ENCODE data around the gene TBC1D7. TPM values are rescaled to one million over a fixed set of nuclear protein-coding genes. Genes with fewer than 3 reads are reported as not detected.
A peak's percentile ranks its signal among the peaks of the same experiment; 100 is the strongest.

Gene TBC1D7
- polyA plus RNA-seq (2013, experiment 1 of 2) = 33.1 TPM
- polyA plus RNA-seq (2013, experiment 2 of 2) = 38.4 TPM

DNA sequence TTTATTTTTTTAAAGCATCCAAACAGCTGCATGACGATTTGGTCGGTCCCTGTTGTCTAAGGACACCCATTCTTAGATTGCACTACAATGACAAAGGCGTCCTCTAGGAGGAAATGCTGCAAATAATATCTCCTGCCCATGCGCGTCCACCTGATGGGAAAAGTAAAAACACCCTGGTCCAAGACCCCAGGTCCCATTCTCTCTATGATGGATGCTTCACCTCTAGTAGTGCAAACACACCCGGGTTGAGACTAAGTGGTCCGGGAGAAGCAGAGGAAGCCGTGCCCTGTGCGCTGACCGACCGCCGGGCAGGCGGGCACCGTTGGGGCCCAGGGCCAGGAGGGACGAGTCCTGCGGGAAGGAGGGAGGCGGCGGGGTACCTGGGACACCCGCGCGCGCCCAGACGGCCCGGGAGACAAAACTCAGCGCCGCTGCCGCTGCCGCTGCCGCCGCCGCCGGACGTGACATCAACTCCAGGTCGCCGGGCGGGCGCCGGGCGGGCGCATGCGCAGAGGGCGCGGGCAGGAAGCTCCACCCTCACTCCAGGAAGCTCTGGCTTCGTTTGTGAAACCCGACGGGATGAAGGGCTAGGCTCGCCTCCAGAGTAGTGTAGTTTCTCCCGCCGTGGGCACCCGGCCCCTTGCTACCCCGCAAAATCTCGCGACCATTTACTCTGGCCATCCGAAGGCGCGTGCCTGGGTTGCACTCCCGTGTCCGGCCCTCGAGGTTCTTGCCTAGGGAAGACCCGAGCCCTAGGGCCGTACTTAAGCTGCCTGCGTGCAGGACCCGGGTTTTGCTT lies at the start of gene TBC1D7:
TBC1D7 (minus strand) TSS at position 462 of the 799 bp plus-strand sequence. CDS start 1,639 bp downstream, outside the sequence.
- Histone ChIP-seq H3K36me3 (ENCODE audit: insufficient read depth, low read length) (peaks cover 31% of the 10 kb centered on the region), H3K27ac (ENCODE audit: low read depth, low read length) (peak within 1 kb of the TSS; percentile 88), H3K4me3 (ENCODE audit: low read length) (peak within 1 kb of the TSS; percentile 73), H3K4me1 (ENCODE audit: insufficient read depth, low read length) (peaks cover 6% of the 10 kb centered on the region), H3K9me3 (ENCODE audit: insufficient read depth, low read depth, low read length) (no peaks in the 10 kb centered on the region), H3K27me3 (ENCODE audit: insufficient read depth, low read length) (no peaks in the 10 kb centered on the region), H3K9ac (ENCODE audit: low read depth, low read length) (peak within 1 kb of the TSS; percentile 87)
- WGBS = under 1% methylated on average over 63 of the region's 63 CpGs

DNA sequence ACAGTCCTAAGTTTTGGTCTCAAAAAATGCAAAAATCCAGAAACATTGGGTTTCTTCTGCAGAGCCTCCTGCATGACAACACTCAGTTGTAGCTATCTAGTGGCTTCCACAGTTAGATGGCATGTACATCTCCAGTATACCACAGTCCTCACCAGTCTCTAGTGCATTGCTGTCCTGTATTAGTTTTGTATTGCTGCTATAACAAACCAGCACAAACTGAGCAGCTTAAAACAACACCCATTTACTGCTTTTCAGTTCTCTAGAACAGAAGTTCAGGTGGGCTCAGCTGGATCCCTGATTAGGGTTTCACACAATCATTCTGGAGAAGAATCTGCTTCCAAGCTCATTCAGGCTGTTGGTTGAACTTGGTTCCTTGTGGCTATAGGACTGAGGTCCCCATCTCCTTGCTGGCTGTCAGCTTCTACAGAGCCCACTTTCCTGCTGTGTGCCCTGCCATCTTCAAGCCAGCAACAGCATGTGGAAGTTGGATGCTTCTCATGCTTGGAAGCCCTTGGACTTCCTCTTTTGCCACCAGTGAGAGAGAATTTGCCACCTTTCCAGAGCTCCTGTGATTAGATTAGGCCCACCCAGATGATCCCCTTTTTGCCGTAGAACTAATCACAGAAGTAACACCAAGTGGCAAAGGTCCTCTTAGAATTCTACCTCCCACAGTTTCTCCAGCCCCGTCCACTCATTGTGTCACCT lies 48.9 kb upstream of the TBC1D7 start:
- 83% methylated on average over 2 of the region's 2 CpGs for WGBS
- H3K27ac ChIP-seq (ENCODE audit: low read depth, low read length) = no peak overlapping the region
- no peak overlapping the region for H3K9ac ChIP-seq (ENCODE audit: low read depth, low read length)
- no peaks in the 10 kb centered on the region for H3K27me3 ChIP-seq (ENCODE audit: insufficient read depth, low read length)
- H3K4me3 ChIP-seq (ENCODE audit: low read length) = no peak overlapping the region
- peaks cover 4% of the 10 kb centered on the region; the same call in 1 of the 2 replicates for H3K4me1 ChIP-seq (ENCODE audit: insufficient read depth, low read length)
- no peaks in the 10 kb centered on the region for H3K36me3 ChIP-seq (ENCODE audit: insufficient read depth, low read length)
- H3K9me3 ChIP-seq (ENCODE audit: insufficient read depth, low read depth, low read length) = no peaks in the 10 kb centered on the region

DNA sequence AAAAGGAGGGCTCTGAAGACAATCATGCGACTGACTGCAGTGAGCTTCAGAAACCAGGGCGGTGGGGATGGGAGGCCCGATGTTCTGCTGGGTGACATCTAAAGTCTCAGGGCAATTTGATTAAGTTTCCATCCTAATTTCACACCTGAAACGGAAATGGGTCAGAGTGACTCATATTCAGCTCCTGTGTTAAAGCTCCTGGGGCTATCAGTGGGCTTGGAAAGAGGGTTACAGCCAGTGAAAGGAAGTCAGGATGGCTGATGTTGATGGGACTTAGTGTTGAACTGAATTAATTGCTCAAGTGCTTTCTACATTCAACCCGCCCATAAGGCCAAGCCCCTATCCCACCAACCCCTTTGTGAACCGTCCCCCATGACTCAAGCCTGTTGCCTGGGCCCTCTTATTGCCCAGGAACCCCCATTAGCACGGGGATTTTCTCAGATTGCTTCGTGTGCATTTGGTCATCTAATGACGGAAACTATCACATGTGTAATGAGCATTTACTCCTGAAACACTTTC lies 47.1 kb upstream of the TBC1D7 start:
- WGBS = 91% methylated on average over 9 of the region's 9 CpGs
- H3K9me3 ChIP-seq (ENCODE audit: insufficient read depth, low read depth, low read length) = no peaks in the 10 kb centered on the region
- H3K27ac ChIP-seq (ENCODE audit: low read depth, low read length) = no peak overlapping the region
- no peak overlapping the region for H3K9ac ChIP-seq (ENCODE audit: low read depth, low read length)
- H3K27me3 ChIP-seq (ENCODE audit: insufficient read depth, low read length) = no peaks in the 10 kb centered on the region
- H3K4me1 ChIP-seq (ENCODE audit: insufficient read depth, low read length) = peaks cover 4% of the 10 kb centered on the region; the same call in 1 of the 2 replicates
- H3K4me3 ChIP-seq (ENCODE audit: low read length) = no peak overlapping the region
- H3K36me3 ChIP-seq (ENCODE audit: insufficient read depth, low read length) = no peaks in the 10 kb centered on the region

DNA sequence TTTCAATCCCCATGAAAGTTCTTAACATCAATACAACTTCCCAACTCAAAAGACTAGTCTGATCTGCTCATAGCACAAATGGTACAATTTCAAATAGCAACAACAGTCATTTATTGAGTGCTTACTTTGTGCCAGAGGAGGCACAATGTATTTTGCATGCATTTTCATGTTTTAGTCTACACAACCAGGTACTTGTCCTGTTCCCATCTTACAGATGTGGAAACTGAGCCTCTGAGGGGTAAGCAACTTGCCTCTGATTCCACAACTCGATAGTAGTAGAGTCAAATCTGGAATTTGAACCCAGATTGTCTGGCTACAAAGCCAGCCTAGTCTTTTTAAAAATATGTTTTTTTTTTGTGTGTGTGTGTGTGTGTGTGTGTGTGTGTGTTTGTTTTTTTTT lies 45.6 kb upstream of the TBC1D7 start:
- H3K4me3 ChIP-seq (ENCODE audit: low read length) = no peak overlapping the region
- H3K36me3 ChIP-seq (ENCODE audit: insufficient read depth, low read length) = no peaks in the 10 kb centered on the region
- H3K9me3 ChIP-seq (ENCODE audit: insufficient read depth, low read depth, low read length) = no peaks in the 10 kb centered on the region
- 100% methylated on average over 1 of the region's 1 CpG for WGBS
- H3K27ac ChIP-seq (ENCODE audit: low read depth, low read length) = no peak overlapping the region
- H3K9ac ChIP-seq (ENCODE audit: low read depth, low read length) = no peak overlapping the region
- peaks cover 4% of the 10 kb centered on the region; the same call in 1 of the 2 replicates for H3K4me1 ChIP-seq (ENCODE audit: insufficient read depth, low read length)
- no peaks in the 10 kb centered on the region for H3K27me3 ChIP-seq (ENCODE audit: insufficient read depth, low read length)

DNA sequence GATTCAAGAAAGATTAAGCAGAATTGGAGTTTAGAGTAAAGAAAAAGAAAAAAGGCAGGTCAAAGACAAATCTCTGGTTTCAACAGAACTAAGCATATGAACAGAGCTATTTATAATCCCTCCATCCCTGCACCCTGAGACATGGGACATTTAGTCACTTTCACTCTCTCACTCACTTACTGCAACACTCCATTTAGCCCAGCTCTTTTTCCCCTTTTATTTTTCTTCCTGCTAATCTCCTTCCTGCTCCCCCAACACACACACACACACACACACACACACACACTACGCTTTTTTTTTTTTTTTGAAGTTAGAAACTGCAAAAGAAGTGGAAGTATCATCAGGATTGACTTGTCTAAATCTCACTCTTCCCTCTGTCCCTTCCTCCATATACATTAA lies 45.1 kb upstream of the TBC1D7 start:
- Histone ChIP-seq H3K27me3 (ENCODE audit: insufficient read depth, low read length) (no peaks in the 10 kb centered on the region), H3K36me3 (ENCODE audit: insufficient read depth, low read length) (no peaks in the 10 kb centered on the region), H3K9me3 (ENCODE audit: insufficient read depth, low read depth, low read length) (no peaks in the 10 kb centered on the region), H3K9ac (ENCODE audit: low read depth, low read length) (no peak overlapping the region), H3K4me3 (ENCODE audit: low read length) (no peak overlapping the region), H3K4me1 (ENCODE audit: insufficient read depth, low read length) (peaks cover 4% of the 10 kb centered on the region; the same call in 1 of the 2 replicates), H3K27ac (ENCODE audit: low read depth, low read length) (no peak overlapping the region)
- 86% methylated on average over 1 of the region's 1 CpG for WGBS

DNA sequence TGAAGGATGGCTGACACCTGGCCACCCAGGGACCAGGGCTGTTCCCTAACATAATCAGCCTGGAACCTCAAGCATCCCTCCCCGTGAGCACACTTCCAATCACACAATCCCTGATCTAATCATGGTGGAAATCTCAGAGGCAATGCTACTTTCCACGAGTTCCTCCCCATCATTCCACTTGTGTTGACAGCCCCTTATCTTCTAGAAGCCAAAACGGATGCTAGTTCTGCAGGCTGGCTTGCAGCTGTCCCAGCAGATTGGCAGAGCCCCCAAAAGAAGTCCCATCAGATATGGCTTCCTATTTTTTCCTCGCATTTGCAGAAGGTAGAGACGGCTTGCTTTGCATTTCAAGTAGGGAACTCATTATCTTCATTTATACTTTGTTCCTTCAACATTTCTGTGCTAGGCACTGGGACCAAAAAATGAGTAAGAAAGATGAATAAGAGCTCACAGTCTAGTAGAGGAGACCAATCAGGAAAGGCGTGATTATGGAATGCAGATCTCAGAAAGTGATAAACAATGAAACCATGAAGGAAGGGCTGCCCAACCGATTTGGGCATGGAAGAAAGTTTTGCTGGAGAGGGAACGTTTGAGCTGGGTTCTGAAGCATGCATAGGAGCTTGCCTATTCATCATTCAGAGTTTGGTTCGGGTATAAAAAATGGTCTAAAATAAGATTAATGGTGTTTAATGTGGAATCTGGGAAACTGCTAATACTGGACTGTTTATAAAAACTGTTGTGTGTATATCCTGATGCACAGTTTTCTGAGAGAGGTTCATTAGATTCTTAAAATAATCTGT lies 44.6 kb upstream of the TBC1D7 start:
- WGBS = 78% methylated on average over 9 of the region's 9 CpGs
- H3K9me3 ChIP-seq (ENCODE audit: insufficient read depth, low read depth, low read length) = no peaks in the 10 kb centered on the region

DNA sequence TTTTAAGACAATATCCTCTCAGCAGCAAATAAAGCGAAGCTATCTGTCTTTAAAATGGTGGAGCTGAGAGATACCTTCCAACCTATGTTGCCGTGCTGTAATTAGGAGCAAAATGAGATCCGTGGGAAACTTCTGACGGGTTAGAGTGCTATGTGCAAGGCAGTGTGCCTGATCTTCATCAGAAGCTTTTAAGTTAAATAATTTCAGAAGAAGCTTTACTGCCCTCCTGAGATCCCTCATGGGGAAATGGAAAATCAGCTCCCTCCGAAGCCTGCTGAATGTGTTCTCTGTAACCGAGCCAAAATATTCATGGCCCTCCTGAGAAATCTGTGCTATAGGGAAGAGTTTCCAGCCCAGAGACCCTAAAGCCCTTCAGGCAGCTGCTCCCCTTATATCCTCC lies 43.7 kb upstream of the TBC1D7 start:
- H3K27me3 ChIP-seq (ENCODE audit: insufficient read depth, low read length) = no peaks in the 10 kb centered on the region
- no peak overlapping the region for H3K4me3 ChIP-seq (ENCODE audit: low read length)
- H3K9ac ChIP-seq (ENCODE audit: low read depth, low read length) = no peak overlapping the region
- 87% methylated on average over 6 of the region's 6 CpGs for WGBS
- H3K27ac ChIP-seq (ENCODE audit: low read depth, low read length) = no peak overlapping the region
- H3K36me3 ChIP-seq (ENCODE audit: insufficient read depth, low read length) = no peaks in the 10 kb centered on the region
- H3K9me3 ChIP-seq (ENCODE audit: insufficient read depth, low read depth, low read length) = no peaks in the 10 kb centered on the region
- H3K4me1 ChIP-seq (ENCODE audit: insufficient read depth, low read length) = peaks cover 17% of the 10 kb centered on the region

More for the DNA sequence above, 44.6 kb upstream of the TBC1D7 start:
- no peaks in the 10 kb centered on the region for H3K36me3 ChIP-seq (ENCODE audit: insufficient read depth, low read length)
- no peak overlapping the region for H3K4me3 ChIP-seq (ENCODE audit: low read length)
- no peaks in the 10 kb centered on the region for H3K27me3 ChIP-seq (ENCODE audit: insufficient read depth, low read length)
- no peak overlapping the region for H3K27ac ChIP-seq (ENCODE audit: low read depth, low read length)
- H3K9ac ChIP-seq (ENCODE audit: low read depth, low read length) = no peak overlapping the region
- H3K4me1 ChIP-seq (ENCODE audit: insufficient read depth, low read length) = peaks cover 9% of the 10 kb centered on the region

DNA sequence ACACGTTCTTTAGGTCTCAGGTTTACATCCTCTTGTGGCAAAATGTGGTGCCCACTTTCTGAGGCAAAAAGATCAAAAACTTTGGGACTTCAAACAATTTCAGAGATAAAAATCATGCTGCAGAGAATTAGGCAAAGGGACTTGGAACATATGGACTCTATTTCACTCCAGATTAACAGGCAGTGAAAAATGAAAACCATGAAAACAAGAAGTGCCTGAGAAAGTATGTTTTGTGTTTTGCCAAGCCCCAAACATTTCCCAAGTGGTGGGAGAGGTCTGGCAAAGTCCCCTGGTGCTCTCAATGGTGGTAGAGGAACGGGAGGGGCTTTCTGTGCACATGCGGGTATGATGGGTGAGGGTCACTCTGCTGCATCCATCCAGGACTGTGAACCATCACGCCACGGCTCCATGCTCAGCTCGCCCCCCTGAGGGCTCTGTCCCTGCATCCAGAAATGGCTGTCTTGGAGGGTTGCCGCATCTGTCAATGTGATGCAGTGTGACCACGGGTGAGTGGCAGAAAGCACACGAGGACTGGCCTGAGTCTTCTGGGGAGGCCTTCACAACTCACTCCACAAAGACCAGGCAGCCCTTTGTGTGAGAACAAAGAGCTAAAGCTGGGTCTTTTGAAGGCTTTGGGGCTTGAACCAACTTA lies 43.2 kb upstream of the TBC1D7 start:
- no peaks in the 10 kb centered on the region for H3K36me3 ChIP-seq (ENCODE audit: insufficient read depth, low read length)
- no peak overlapping the region for H3K9ac ChIP-seq (ENCODE audit: low read depth, low read length)
- no peaks in the 10 kb centered on the region for H3K27me3 ChIP-seq (ENCODE audit: insufficient read depth, low read length)
- peaks cover 20% of the 10 kb centered on the region for H3K4me1 ChIP-seq (ENCODE audit: insufficient read depth, low read length)
- no peak overlapping the region for H3K27ac ChIP-seq (ENCODE audit: low read depth, low read length)
- no peak overlapping the region for H3K4me3 ChIP-seq (ENCODE audit: low read length)
- 85% methylated on average over 9 of the region's 9 CpGs for WGBS
- no peaks in the 10 kb centered on the region for H3K9me3 ChIP-seq (ENCODE audit: insufficient read depth, low read depth, low read length)

DNA sequence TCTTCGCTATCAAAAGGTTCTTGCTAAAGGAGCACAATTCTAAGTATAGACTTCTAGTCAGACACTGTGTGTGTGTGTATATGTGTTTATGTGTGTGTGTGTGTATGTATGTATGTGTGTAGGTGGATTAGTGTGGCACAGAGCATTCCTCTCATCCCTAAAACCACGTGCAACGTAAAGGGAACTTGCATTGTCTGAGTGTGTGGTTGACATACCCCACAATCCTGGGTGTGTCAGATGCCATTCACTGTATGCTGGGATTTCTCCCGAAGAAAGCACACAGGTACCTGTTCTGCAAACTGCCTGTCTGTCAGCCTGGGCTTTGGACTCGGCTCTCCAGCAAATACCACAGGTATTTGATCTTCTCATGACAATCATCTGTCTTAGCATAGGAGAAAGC lies 42.3 kb upstream of the TBC1D7 start:
- Histone ChIP-seq H3K9ac (ENCODE audit: low read depth, low read length) (no peak overlapping the region), H3K4me1 (ENCODE audit: insufficient read depth, low read length) (peaks cover 20% of the 10 kb centered on the region), H3K27ac (ENCODE audit: low read depth, low read length) (no peak overlapping the region), H3K36me3 (ENCODE audit: insufficient read depth, low read length) (no peaks in the 10 kb centered on the region), H3K9me3 (ENCODE audit: insufficient read depth, low read depth, low read length) (no peaks in the 10 kb centered on the region), H3K27me3 (ENCODE audit: insufficient read depth, low read length) (no peaks in the 10 kb centered on the region), H3K4me3 (ENCODE audit: low read length) (no peak overlapping the region)
- 89% methylated on average over 5 of the region's 5 CpGs for WGBS

DNA sequence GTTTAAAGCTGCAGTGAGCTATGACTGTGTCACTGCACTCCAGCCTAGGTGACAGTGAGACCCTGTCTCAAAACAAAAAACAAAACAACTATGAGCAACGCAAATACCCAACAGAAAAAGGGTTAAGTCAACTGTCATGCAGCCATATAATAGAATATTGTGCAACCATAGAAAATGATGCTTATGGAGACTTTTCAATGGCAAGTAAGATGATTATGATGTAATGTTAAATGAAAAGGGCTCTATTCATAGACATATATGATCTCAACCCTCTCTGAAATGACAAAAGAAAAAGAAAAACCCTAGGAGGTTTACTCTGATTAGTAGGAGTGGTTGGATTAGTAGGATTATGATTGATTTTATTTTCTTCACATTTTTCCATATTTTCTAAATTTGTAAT lies 41.3 kb upstream of the TBC1D7 start:
- H3K9me3 ChIP-seq (ENCODE audit: insufficient read depth, low read depth, low read length) = no peaks in the 10 kb centered on the region
- no peak overlapping the region for H3K27ac ChIP-seq (ENCODE audit: low read depth, low read length)
- 0% methylated on average over 1 of the region's 1 CpG for WGBS
- H3K4me3 ChIP-seq (ENCODE audit: low read length) = no peak overlapping the region
- H3K4me1 ChIP-seq (ENCODE audit: insufficient read depth, low read length) = peaks cover 20% of the 10 kb centered on the region
- no peaks in the 10 kb centered on the region for H3K27me3 ChIP-seq (ENCODE audit: insufficient read depth, low read length)
- no peaks in the 10 kb centered on the region for H3K36me3 ChIP-seq (ENCODE audit: insufficient read depth, low read length)
- H3K9ac ChIP-seq (ENCODE audit: low read depth, low read length) = no peak overlapping the region
